ENCODE results near the gene SLC9A3. TPM values are rescaled to one million over a fixed set of nuclear protein-coding genes. Genes with fewer than 3 reads are reported as not detected.

Gene SLC9A3
- total and polyA plus RNA-seq, 8 donors: 0.60 to 1.9 (median 0.95) TPM

DNA sequence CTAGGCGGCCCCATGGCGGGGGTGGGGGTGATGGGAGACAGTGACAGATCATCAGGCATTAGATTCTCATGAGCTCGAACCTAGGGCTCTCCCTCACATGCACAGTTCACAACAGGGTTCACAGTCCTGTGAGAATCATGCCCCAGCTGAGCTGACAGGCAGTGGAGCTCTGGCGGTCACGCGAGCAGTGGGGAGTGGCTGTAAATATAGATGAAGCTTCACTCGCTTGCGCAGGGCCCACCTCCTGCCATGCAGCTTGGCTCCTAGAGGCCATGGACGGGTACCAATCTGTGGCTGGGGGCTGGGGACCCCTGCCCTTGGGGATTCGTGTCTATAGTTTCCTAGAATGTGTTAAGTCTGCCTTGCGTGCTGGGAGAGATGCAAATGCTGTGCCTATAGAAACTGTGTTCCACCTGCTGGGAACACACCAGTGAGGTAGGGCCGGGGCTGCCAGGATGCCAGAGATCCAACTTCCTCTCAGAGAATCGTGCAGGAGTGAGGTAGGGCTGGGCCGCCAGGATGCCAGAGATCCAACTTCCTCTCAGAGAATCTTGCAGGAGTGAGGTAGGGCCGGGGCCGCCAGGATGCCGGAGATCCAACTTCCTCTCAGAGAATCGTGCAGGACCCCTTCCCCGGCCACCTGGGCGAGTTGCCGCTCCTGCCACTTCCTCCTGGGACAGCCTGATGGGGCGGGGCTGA is 95.3 kb downstream of the SLC9A3 start:
- no peaks in the 10 kb centered on the region for H3K27me3 ChIP-seq
- intact Hi-C loops (cut with DNase I): no loop called here
- no peaks in the 10 kb centered on the region for H3K4me1 ChIP-seq
- H3K36me3 ChIP-seq: no peaks in the 10 kb centered on the region
- H3K9me3 ChIP-seq: no peaks in the 10 kb centered on the region
- no peak for DNase-seq
- FAIRE-seq: no peak
- no peak overlapping the region for H3K27ac ChIP-seq
- TF ChIP-seq, protein P1, sequence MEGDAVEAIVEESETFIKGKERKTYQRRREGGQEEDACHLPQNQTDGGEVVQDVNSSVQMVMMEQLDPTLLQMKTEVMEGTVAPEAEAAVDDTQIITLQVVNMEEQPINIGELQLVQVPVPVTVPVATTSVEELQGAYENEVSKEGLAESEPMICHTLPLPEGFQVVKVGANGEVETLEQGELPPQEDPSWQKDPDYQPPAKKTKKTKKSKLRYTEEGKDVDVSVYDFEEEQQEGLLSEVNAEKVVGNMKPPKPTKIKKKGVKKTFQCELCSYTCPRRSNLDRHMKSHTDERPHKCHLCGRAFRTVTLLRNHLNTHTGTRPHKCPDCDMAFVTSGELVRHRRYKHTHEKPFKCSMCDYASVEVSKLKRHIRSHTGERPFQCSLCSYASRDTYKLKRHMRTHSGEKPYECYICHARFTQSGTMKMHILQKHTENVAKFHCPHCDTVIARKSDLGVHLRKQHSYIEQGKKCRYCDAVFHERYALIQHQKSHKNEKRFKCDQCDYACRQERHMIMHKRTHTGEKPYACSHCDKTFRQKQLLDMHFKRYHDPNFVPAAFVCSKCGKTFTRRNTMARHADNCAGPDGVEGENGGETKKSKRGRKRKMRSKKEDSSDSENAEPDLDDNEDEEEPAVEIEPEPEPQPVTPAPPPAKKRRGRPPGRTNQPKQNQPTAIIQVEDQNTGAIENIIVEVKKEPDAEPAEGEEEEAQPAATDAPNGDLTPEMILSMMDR (IDR thresholded peaks at IDR 0.05): no peak
- ATAC-seq: no peak
- WGBS, 2 donors: 67 to 74% methylated on average over 22 of the region's 22 CpGs
- H3K4me3 ChIP-seq: no peak overlapping the region

DNA sequence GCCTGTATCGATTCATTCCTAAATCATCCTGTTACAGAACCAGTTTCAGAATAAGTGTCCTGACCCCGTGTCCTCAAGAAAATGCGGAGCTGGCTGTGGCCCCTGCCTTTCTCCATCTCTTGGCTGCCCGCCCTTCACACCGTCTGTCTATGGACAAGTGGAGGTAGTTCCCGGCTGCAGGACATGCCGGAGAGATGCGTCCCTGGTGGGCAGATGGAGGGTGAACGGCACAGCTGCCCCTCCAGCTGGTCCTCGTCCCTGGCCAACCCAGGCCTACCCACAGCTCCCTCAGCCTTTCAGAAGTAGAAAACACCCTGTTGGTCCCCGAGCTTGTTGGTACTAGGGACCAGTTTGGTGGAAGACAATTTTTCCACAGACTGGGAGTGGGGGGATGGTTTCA is 96.0 kb downstream of the SLC9A3 start:
- Histone ChIP-seq H3K27ac (no peak overlapping the region), H3K4me1 (no peaks in the 10 kb centered on the region), H3K4me3 (no peak overlapping the region), H3K27me3 (no peaks in the 10 kb centered on the region), H3K9me3 (no peaks in the 10 kb centered on the region), H3K36me3 (no peaks in the 10 kb centered on the region)
- TF ChIP-seq, protein P1 (IDR thresholded peaks at IDR 0.05): no peak
- FAIRE-seq (no peak), DNase-seq (no peak), ATAC-seq (no peak)
- intact Hi-C loops (cut with DNase I): no loop called here
- WGBS, 2 donors: 78 to 86% methylated on average over 11 of the region's 11 CpGs

DNA sequence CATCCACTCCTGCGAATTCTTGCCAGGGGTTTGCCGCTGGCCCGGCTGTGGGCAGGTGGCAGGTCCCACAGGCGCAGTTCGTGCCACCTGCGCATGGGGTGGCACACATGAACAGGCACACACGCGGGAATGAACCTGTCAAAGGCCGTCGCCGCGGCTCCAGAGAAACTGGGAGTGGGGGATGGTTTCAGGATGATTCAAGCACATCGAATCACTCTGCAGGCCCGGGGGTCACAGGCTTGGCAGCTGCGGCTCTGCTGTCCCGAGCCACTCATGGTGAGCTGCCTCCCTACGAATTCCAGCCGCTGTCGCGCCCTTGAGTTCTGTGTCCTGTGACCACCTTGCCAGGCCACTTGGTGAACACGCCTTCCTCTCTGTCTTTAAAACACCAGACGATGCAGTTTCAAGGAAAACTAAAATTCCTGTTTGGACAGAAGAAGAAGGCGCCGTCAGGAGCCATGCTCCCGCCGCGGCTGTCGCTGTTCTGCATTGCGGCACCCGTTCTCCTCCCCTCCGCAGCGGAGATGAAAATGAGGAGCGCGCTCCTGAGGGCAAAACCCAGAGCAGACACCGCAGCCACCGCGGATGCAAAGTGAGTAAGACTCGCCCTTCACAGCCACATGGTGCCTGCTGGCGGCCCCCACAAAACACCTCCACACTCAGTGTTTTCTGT is 96.7 kb downstream of the SLC9A3 start:
- no peaks in the 10 kb centered on the region for H3K4me1 ChIP-seq
- intact Hi-C loops (cut with DNase I): no loop called here
- ATAC-seq (no peak), FAIRE-seq (no peak), DNase-seq (no peak)
- TF ChIP-seq, protein P1 (IDR thresholded peaks at IDR 0.05): no peak
- no peak overlapping the region for H3K4me3 ChIP-seq
- 82 to 88% methylated on average over 39 of the region's 39 CpGs for WGBS, 2 donors
- H3K27ac ChIP-seq: no peak overlapping the region
- no peaks in the 10 kb centered on the region for H3K36me3 ChIP-seq
- H3K9me3 ChIP-seq: no peaks in the 10 kb centered on the region
- no peaks in the 10 kb centered on the region for H3K27me3 ChIP-seq

DNA sequence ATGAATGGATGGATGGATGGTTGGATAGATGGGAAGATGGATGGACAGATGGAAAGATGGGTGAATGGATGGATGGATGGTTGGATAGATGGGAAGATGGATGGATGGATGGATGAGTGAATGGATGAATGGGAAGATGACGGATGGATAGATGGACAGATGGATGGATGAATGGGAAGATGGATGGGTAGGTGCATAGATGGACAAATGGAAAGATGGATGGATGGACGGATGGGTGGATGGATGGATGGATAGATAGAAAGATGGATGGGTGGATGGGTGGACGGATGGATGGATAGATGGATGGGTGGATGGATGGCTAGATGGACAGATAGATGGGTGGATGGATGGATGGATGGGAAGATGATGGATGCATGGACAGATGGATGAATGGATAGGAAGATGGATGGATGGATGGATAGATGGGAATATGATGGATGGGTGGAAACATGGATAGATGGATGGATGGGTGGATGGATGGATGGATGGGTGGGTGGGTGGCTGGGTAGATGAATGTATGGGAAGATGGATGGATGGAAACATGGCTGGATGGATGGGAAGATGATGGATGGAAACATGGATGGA is 97.8 kb downstream of the SLC9A3 start:
- ATAC-seq (no peak), FAIRE-seq (no peak), DNase-seq (no peak)
- no peak overlapping the region for H3K27ac ChIP-seq
- WGBS, 2 donors: 53 to 63% methylated on average over 3 of the region's 3 CpGs
- no peaks in the 10 kb centered on the region for H3K9me3 ChIP-seq
- TF ChIP-seq, protein P1 (IDR thresholded peaks at IDR 0.05): no peak
- no peaks in the 10 kb centered on the region for H3K27me3 ChIP-seq
- no peaks in the 10 kb centered on the region for H3K36me3 ChIP-seq
- no peaks in the 10 kb centered on the region for H3K4me1 ChIP-seq
- H3K4me3 ChIP-seq: no peak overlapping the region
- intact Hi-C loops (cut with DNase I): no loop called here

DNA sequence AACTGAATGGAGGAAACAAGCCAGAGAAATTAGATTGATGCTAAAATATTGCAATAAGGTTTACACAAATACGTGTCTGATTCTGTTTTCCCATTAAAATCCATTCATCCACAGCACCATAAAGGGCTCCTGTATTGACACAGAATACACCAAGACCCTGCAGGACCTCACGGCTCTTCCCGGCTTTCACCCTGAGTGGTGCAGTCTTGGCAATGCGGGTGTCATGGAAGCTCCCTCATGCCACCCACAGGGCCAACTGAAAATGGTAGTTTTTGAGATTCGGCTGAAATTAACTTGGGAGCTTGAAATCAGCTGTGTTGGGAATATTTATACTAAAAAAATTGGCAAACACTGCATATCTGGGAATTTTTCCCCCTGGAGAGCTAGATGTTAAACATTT is 98.5 kb downstream of the SLC9A3 start:
- WGBS, 2 donors: 26 to 45% methylated on average over 5 of the region's 5 CpGs
- DNase-seq: no peak
- no peaks in the 10 kb centered on the region for H3K9me3 ChIP-seq
- no peak overlapping the region for H3K4me3 ChIP-seq
- H3K27me3 ChIP-seq: no peaks in the 10 kb centered on the region
- H3K27ac ChIP-seq: no peak overlapping the region
- H3K4me1 ChIP-seq: no peaks in the 10 kb centered on the region
- no peaks in the 10 kb centered on the region for H3K36me3 ChIP-seq
- FAIRE-seq: no peak
- intact Hi-C loops (cut with DNase I): no loop called here
- peak in 2 of 4 donors; percentile 56 to 58 for ATAC-seq
- TF ChIP-seq, protein P1 (IDR thresholded peaks at IDR 0.05): no peak

All from pancreas (tissue), 10 donors.